Measurements from ENCODE around the gene P2RY1. TPM values are rescaled to one million over a fixed set of nuclear protein-coding genes. Genes with fewer than 3 reads are reported as not detected.
A peak's percentile ranks its signal among the peaks of the same experiment; 100 is the strongest.

The P2RY1 gene
- total RNA-seq, 2 experiments from 2014 or later: 0.67 to 0.74 TPM

GRCh38 chr3:152826476-152826875 is 8.5 kb upstream of the P2RY1 start:
- intact Hi-C loops (cut with micrococcal nuclease): no loop called here
- CTCF ChIA-PET: interaction anchor here (0.7 kb wide), 1 partner anchor 1719 kb away, joined by 3 read pairs; no protein-coding TSS in a partner anchor
- Mint-ChIP-seq H3K4me1 (ENCODE audit: low read depth) (no peaks in the 10 kb centered on the region), H3K9me3 (no peaks in the 10 kb centered on the region), H3K27ac (no peak overlapping the region), H3K36me3 (ENCODE audit: low read depth) (no peaks in the 10 kb centered on the region), H3K4me3 (no peak overlapping the region), H3K27me3 (ENCODE audit: low read depth) (no peaks in the 10 kb centered on the region)
- no peak for DNase-seq

- H3K9me3 Mint-ChIP-seq: no peaks in the 10 kb centered on the region
- CTCF ChIA-PET: no interaction called here
- no peaks in the 10 kb centered on the region for H3K27me3 Mint-ChIP-seq (ENCODE audit: low read depth)
- intact Hi-C loops (cut with micrococcal nuclease): no loop called here
- no peaks in the 10 kb centered on the region for H3K36me3 Mint-ChIP-seq (ENCODE audit: low read depth)
- H3K27ac Mint-ChIP-seq: no peak overlapping the region
- no peak overlapping the region for H3K4me3 Mint-ChIP-seq
- DNase-seq: no peak
- no peaks in the 10 kb centered on the region for H3K4me1 Mint-ChIP-seq (ENCODE audit: low read depth)
These were observed 7.6 kb upstream of the P2RY1 start for GRCh38 chr3:152827313-152827712.

GRCh38 chr3:152828075-152828840 is 6.7 kb upstream of the P2RY1 start:
- CTCF ChIA-PET: no interaction called here
- DNase-seq: no peak

GRCh38 chr3:152830245-152830644 is 4.7 kb upstream of the P2RY1 start:
- CTCF ChIA-PET: no interaction called here
- Mint-ChIP-seq H3K4me1 (ENCODE audit: low read depth) (peaks cover 3% of the 10 kb centered on the region), H3K27me3 (ENCODE audit: low read depth) (peaks cover 15% of the 10 kb centered on the region), H3K9me3 (no peaks in the 10 kb centered on the region), H3K4me3 (no peak overlapping the region), H3K36me3 (ENCODE audit: low read depth) (no peaks in the 10 kb centered on the region), H3K27ac (no peak overlapping the region)
- intact Hi-C loops (cut with micrococcal nuclease): no loop called here
- no peak for DNase-seq

More at GRCh38 chr3:152828075-152828840, 6.7 kb upstream of the P2RY1 start:
- Mint-ChIP-seq H3K27ac (no peak overlapping the region), H3K4me1 (ENCODE audit: low read depth) (no peaks in the 10 kb centered on the region), H3K9me3 (no peaks in the 10 kb centered on the region), H3K4me3 (no peak overlapping the region), H3K27me3 (ENCODE audit: low read depth) (peaks cover 4% of the 10 kb centered on the region), H3K36me3 (ENCODE audit: low read depth) (no peaks in the 10 kb centered on the region)
- intact Hi-C loops (cut with micrococcal nuclease): no loop called here

GRCh38 chr3:152832046-152832445 is 2.9 kb upstream of the P2RY1 start:
- Mint-ChIP-seq H3K36me3 (ENCODE audit: low read depth) (no peaks in the 10 kb centered on the region), H3K4me1 (ENCODE audit: low read depth) (peaks cover 8% of the 10 kb centered on the region), H3K27me3 (ENCODE audit: low read depth) (peaks cover 27% of the 10 kb centered on the region), H3K9me3 (no peaks in the 10 kb centered on the region), H3K27ac (no peak overlapping the region), H3K4me3 (no peak overlapping the region)
- CTCF ChIA-PET: no interaction called here
- intact Hi-C loops (cut with micrococcal nuclease): no loop called here
- no peak for DNase-seq

- H3K27me3 Mint-ChIP-seq (ENCODE audit: low read depth): peaks cover 27% of the 10 kb centered on the region
- CTCF ChIA-PET: no interaction called here
- no peak for DNase-seq
- H3K27ac Mint-ChIP-seq: no peak overlapping the region
- H3K36me3 Mint-ChIP-seq (ENCODE audit: low read depth): no peaks in the 10 kb centered on the region
- no peak overlapping the region for H3K4me3 Mint-ChIP-seq
- H3K4me1 Mint-ChIP-seq (ENCODE audit: low read depth): peaks cover 8% of the 10 kb centered on the region
- H3K9me3 Mint-ChIP-seq: no peaks in the 10 kb centered on the region
- intact Hi-C loops (cut with micrococcal nuclease): no loop called here
These were observed 1.8 kb upstream of the P2RY1 start for GRCh38 chr3:152833089-152833488.

- H3K4me3 Mint-ChIP-seq: peak overlapping the region; percentile 75
- intact Hi-C loops (cut with micrococcal nuclease): loop anchor here (2.0 kb wide), 1 partner anchor 359 kb away; no protein-coding TSS in a partner anchor
- H3K27me3 Mint-ChIP-seq (ENCODE audit: low read depth): peaks cover 27% of the 10 kb centered on the region
- H3K36me3 Mint-ChIP-seq (ENCODE audit: low read depth): no peaks in the 10 kb centered on the region
- CTCF ChIA-PET: interaction anchor here (0.6 to 1.6 kb wide), 8 partner anchors 9 to 999 kb away, joined by 3 to 6 read pairs (median 4); no protein-coding TSS in a partner anchor
- DNase-seq: no peak
- H3K27ac Mint-ChIP-seq: peak overlapping the region; percentile 42
- H3K9me3 Mint-ChIP-seq: no peaks in the 10 kb centered on the region
- H3K4me1 Mint-ChIP-seq (ENCODE audit: low read depth): peaks cover 8% of the 10 kb centered on the region
These were observed 648 bp upstream of the P2RY1 start for GRCh38 chr3:152834191-152834775.

- intact Hi-C loops (cut with micrococcal nuclease): loop anchor here (2.0 kb wide), 1 partner anchor 361 kb away; no protein-coding TSS in a partner anchor
- peaks cover 8% of the 10 kb centered on the region for H3K4me1 Mint-ChIP-seq (ENCODE audit: low read depth)
- H3K4me3 Mint-ChIP-seq: peak overlapping the region; percentile 75
- peaks cover 27% of the 10 kb centered on the region for H3K27me3 Mint-ChIP-seq (ENCODE audit: low read depth)
- H3K36me3 Mint-ChIP-seq (ENCODE audit: low read depth): no peaks in the 10 kb centered on the region
- no peaks in the 10 kb centered on the region for H3K9me3 Mint-ChIP-seq
- H3K27ac Mint-ChIP-seq: no peak overlapping the region
- no peak for DNase-seq
- CTCF ChIA-PET: interaction anchor here (1.2 to 1.6 kb wide), 2 partner anchors 8 to 311 kb away, joined by 3 to 4 read pairs; no protein-coding TSS in a partner anchor
These were observed 721 bp downstream of the P2RY1 start for GRCh38 chr3:152835601-152836102.

GRCh38 chr3:152836269-152836668 is 1.3 kb downstream of the P2RY1 start:
- H3K4me3 Mint-ChIP-seq: peak overlapping the region; percentile 75
- no peaks in the 10 kb centered on the region for H3K9me3 Mint-ChIP-seq
- no peak overlapping the region for H3K27ac Mint-ChIP-seq
- H3K4me1 Mint-ChIP-seq (ENCODE audit: low read depth): peaks cover 8% of the 10 kb centered on the region
- CTCF ChIA-PET: no interaction called here
- no peaks in the 10 kb centered on the region for H3K36me3 Mint-ChIP-seq (ENCODE audit: low read depth)
- no peak for DNase-seq
- H3K27me3 Mint-ChIP-seq (ENCODE audit: low read depth): peaks cover 27% of the 10 kb centered on the region
- intact Hi-C loops (cut with micrococcal nuclease): no loop called here

GRCh38 chr3:152839511-152839910 is 4.6 kb downstream of the P2RY1 start:
- CTCF ChIA-PET: no interaction called here
- peaks cover 8% of the 10 kb centered on the region for H3K4me1 Mint-ChIP-seq (ENCODE audit: low read depth)
- intact Hi-C loops (cut with micrococcal nuclease): no loop called here
- H3K36me3 Mint-ChIP-seq (ENCODE audit: low read depth): no peaks in the 10 kb centered on the region
- H3K27ac Mint-ChIP-seq: no peak overlapping the region
- no peak for DNase-seq
- peaks cover 17% of the 10 kb centered on the region for H3K27me3 Mint-ChIP-seq (ENCODE audit: low read depth)
- H3K4me3 Mint-ChIP-seq: no peak overlapping the region
- no peaks in the 10 kb centered on the region for H3K9me3 Mint-ChIP-seq

GRCh38 chr3:152841131-152841530 is 6.2 kb downstream of the P2RY1 start:
- CTCF ChIA-PET: interaction anchor here (0.7 kb wide), 1 partner anchor 396 kb away, joined by 3 read pairs; no protein-coding TSS in a partner anchor
- no peaks in the 10 kb centered on the region for H3K4me1 Mint-ChIP-seq (ENCODE audit: low read depth)

GRCh38 chr3:152842413-152842812 is 7.5 kb downstream of the P2RY1 start:
- no peak overlapping the region for H3K27ac Mint-ChIP-seq
- CTCF ChIA-PET: no interaction called here
- H3K27me3 Mint-ChIP-seq (ENCODE audit: low read depth): no peaks in the 10 kb centered on the region

More at GRCh38 chr3:152841131-152841530, 6.2 kb downstream of the P2RY1 start:
- Mint-ChIP-seq H3K4me3 (no peak overlapping the region), H3K27ac (no peak overlapping the region), H3K36me3 (ENCODE audit: low read depth) (no peaks in the 10 kb centered on the region), H3K27me3 (ENCODE audit: low read depth) (peaks cover 5% of the 10 kb centered on the region), H3K9me3 (no peaks in the 10 kb centered on the region)
- intact Hi-C loops (cut with micrococcal nuclease): no loop called here
- DNase-seq: no peak

More at GRCh38 chr3:152842413-152842812, 7.5 kb downstream of the P2RY1 start:
- H3K36me3 Mint-ChIP-seq (ENCODE audit: low read depth): no peaks in the 10 kb centered on the region
- no peaks in the 10 kb centered on the region for H3K4me1 Mint-ChIP-seq (ENCODE audit: low read depth)
- peaks cover 1% of the 10 kb centered on the region for H3K9me3 Mint-ChIP-seq
- no peak overlapping the region for H3K4me3 Mint-ChIP-seq
- intact Hi-C loops (cut with micrococcal nuclease): no loop called here
- no peak for DNase-seq
